GM10266 (cell line): ENCODE measurements around the gene ABCC2.

Experiments used
- DNase-seq: peaks from one replicate; pipeline ENCODE4 v3.0.0; 2012; ENCODE audit errors: extremely low spot score
- CTCF ChIP-seq: IDR thresholded peaks from 2 replicates; pipeline ENCODE4 v1.5.1; 2012; ENCODE audit warnings: mild to moderate bottlenecking, low read depth; ENCODE audit not compliant: control insufficient read depth, insufficient read depth; ENCODE audit errors: missing control alignments

ABCC2 gene

DNA sequence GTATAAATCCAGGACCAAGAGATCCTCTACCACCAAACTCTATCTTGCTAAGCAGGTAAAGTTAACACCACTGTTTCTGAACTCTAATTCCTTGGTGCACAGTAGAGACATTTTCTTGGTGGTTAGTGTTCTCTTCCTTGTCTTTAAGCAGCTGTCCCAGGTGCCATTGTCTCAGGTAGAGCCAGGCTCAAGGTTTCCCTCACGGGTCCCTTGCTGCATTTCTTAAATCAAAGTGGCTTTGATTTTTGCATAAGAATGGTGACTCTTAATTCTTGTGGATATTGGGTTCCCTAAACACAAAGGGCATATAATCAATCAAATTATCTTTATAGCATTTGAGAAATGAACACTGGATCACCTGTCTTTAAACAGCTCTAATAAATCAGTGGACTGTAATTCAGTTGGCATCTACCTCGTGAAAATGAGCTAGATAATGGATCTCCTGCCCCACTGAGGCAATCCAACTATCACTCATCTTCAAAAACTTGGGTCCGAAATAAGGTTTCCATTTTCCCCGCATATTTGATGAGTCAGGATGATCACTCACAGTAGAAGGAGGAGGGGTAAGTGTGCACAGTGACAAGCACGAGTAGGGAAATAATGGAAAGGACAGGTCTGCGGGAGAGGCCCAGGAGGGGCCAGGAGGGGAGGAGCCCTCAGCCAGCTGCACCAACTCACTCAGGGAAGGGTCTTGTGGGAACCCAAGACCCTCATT is 2.4 kb downstream of the ABCC2 start:
- no peak for DNase-seq

GRCh38 chr10:99785646-99786045 is 3.2 kb downstream of the ABCC2 start:
- no peak for DNase-seq
- no peak for TF ChIP-seq CTCF

More for the DNA sequence above, 2.4 kb downstream of the ABCC2 start:
- TF ChIP-seq CTCF = no peak

DNA sequence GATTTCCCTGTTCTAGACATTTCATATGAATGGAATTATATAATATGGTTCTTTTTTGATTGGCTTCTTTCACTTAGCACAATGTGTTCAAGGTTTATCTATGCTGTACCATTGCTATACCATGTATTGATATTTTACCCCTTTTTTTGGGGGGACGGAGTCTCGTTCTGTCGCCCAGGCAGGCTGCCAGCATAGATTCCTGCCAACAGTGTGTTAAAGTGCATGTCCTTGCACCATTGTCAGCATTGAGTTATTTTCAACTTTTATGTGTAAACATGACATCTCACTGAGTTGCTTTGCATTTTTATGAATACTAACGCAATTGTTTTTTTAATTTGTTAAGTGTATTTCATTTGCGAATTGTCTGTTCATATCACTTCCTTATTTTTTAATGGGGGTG is 4.9 kb downstream of the ABCC2 start:
- DNase-seq = no peak
- TF ChIP-seq CTCF = no peak

GRCh38 chr10:99787782-99788445 is 5.5 kb downstream of the ABCC2 start:
- DNase-seq = no peak
- no peak for TF ChIP-seq CTCF

DNA sequence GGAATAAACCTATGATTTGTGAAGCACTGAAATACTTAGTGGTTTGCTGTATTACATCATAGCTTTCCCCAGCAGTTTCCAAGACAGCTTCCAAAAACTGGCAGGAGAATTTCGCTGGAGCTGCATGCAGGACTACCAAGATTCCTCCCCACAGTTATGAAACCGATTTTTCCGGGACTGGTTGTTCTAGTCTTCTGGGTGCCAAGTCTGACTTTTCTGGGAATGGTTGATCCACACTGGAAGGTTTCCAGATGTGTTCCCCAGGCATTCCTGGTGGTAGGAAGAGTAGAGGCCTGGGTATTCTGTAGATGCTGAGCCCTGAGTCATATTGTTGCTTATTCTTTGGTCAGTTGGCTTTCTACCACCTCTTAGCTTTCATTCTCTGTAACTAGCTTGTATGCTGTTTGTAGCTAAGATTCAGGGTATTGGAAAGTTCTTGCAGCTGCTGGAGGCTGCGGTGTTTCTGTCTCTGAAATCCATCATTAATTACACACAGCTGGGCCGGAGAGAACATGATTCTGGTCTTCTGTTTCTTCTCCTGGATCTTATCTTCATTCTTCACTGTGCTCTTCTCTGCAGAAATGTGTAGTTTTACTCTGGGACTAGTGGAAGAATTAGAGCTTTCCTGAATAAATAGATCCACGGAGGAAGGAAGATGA is 6.3 kb downstream of the ABCC2 start:
- no peak for TF ChIP-seq CTCF
- DNase-seq = no peak

DNA sequence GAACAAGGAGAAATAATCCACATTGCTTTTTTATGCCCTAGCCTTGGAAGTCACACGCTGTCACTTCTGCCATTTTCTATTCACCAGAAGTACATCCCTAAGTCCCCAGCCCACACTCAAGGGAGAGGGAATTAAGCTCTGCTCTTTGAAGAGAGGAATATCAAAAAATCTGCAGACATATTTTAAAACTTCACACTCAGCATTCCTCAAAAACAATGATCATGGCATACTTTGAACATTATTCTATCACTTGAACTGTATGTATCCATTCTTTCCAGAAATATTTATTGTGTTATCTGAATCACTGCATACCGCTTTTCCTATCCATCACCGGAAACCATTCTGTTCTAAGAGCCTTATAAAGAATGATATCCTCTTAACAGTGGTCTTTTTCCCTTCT is 9.4 kb downstream of the ABCC2 start:
- DNase-seq = no peak
- TF ChIP-seq CTCF = no peak

- DNase-seq = no peak
- TF ChIP-seq CTCF = no peak
Measured at GRCh38 chr10:99793819-99794218, 11.4 kb downstream of the ABCC2 start.
